Fibroblast of lung (primary cell): Measurements from ENCODE around the gene ADAMTSL1. TPM values are rescaled to one million over a fixed set of nuclear protein-coding genes. Genes with fewer than 3 reads are reported as not detected.
A peak's percentile ranks its signal among the peaks of the same experiment; 100 is the strongest.

Experiments
- DNase-seq, 2 donors: peaks; one replicate each; pipeline versions ENCODE4 v3.0.0 to v3.0.0-alpha.2; 2010; ENCODE audit warnings: low read depth in 2 of 2
- H2AFZ ChIP-seq: 2 replicates; pipeline ENCODE4 v1.5.1; 2012; ENCODE audit warnings: low read length, control low read depth, inconsistent platforms
- H3K27ac ChIP-seq: 2 replicates; pipeline ENCODE4 v1.5.1; 2011; ENCODE audit warnings: low read length, control low read depth; ENCODE audit not compliant: insufficient read depth
- H3K27me3 ChIP-seq: 2 replicates; pipeline ENCODE4 v1.5.1; 2011; ENCODE audit warnings: mild to moderate bottlenecking, low read length; ENCODE audit not compliant: control insufficient read depth, insufficient read depth
- H3K36me3 ChIP-seq: 2 replicates; pipeline ENCODE4 v1.5.1; 2011; ENCODE audit warnings: low read length; ENCODE audit not compliant: control insufficient read depth, insufficient read depth
- H3K4me1 ChIP-seq: 2 replicates; pipeline ENCODE4 v1.5.1; 2011; ENCODE audit warnings: low read length; ENCODE audit not compliant: control insufficient read depth, insufficient read depth; ENCODE audit errors: extremely low read depth
- H3K4me2 ChIP-seq: 2 replicates; pipeline ENCODE4 v1.5.1; 2011; ENCODE audit warnings: low read length, control low read depth; ENCODE audit not compliant: insufficient read depth; ENCODE audit errors: extremely low read depth
- H3K4me3 ChIP-seq, 4 experiments: fragments of 200-600 bp in 1 of 4; sonication (generic) in 1 of 4; replicated peaks in 1 of 4; 2 replicates each; pipeline ENCODE4 v1.5.1; 2011 to 2016; ENCODE audit warnings: low read length in 4 of 4, low read depth in 3 of 4, mild to moderate bottlenecking in 3 of 4, control low read depth in 2 of 4, inconsistent platforms in 1 of 4, mixed read lengths in 1 of 4; ENCODE audit not compliant: insufficient read depth in 1 of 4; ENCODE audit errors: control extremely low read depth in 1 of 4
- H3K79me2 ChIP-seq: 2 replicates; pipeline ENCODE4 v1.5.1; 2012; ENCODE audit warnings: mild to moderate bottlenecking, low read length, inconsistent platforms; ENCODE audit not compliant: control insufficient read depth, insufficient read depth
- H3K9ac ChIP-seq: 2 replicates; pipeline ENCODE4 v1.5.1; 2011; ENCODE audit warnings: mild to moderate bottlenecking, low read length, control low read depth; ENCODE audit not compliant: insufficient read depth
- H3K9me3 ChIP-seq: 2 replicates; pipeline ENCODE4 v1.5.1; 2012; ENCODE audit warnings: low read depth, low read length; ENCODE audit not compliant: control insufficient read depth, insufficient read depth
- H4K20me1 ChIP-seq: 2 replicates; pipeline ENCODE4 v1.5.1; 2011; ENCODE audit warnings: low read length; ENCODE audit not compliant: control insufficient read depth, insufficient read depth; ENCODE audit errors: extremely low read depth
- CTCF ChIP-seq, 2 donors: IDR thresholded peaks in 1 of 2; conservative IDR thresholded peaks in 1 of 2; 1 replicate in 1 of 2; 2 replicates in 1 of 2; pipeline ENCODE4 v1.5.1; 2011 to 2012; ENCODE audit warnings: low read length in 2 of 2, control low read depth in 1 of 2, inconsistent platforms in 1 of 2, low read depth in 1 of 2, mild to moderate bottlenecking in 1 of 2
- EZH2 ChIP-seq: IDR thresholded peaks from 2 replicates; pipeline ENCODE4 v1.5.1; 2012; ENCODE audit warnings: low read length, control low read depth, mild to moderate bottlenecking; ENCODE audit errors: missing control alignments
- polyA plus RNA-seq, 2 donors: library from polyadenylated mRNA; depleted of rRNA in 1 of 2; stranded (reverse) in 1 of 2; unstranded in 1 of 2; fragments of >200 nt; gene quantifications; 2 replicates each; pipeline ENCODE4 v1.2.1, GENCODE V29; 2011 to 2012; ENCODE audit warnings: missing spikeins in 1 of 2
- total RNA-seq: library from RNA; depleted of rRNA; stranded (reverse); fragments of >200 nt; gene quantifications from 2 replicates; pipeline ENCODE4 v1.2.1, GENCODE V29; 2014

Gene ADAMTSL1
- total and polyA plus RNA-seq, 2 donors (not counting 1 experiment from before 2014, with no cell fraction given), result 19.3 to 27.9 TPM

GRCh38 chr9:18907927-18908625 is 434.1 kb downstream of the ADAMTSL1 start:
- DNase-seq, result no peak
- no peak overlapping the region for H3K27ac ChIP-seq
- no peak overlapping the region for H3K4me2 ChIP-seq
- H3K27me3 ChIP-seq, result no peaks in the 10 kb centered on the region
- no peak overlapping the region for H3K9ac ChIP-seq
- TF ChIP-seq CTCF (conservative IDR thresholded peaks at IDR 0.05 in 1 of 2, IDR thresholded peaks at IDR 0.05 in 1 of 2; ENCODE audit: low read depth in 1 of 2, low read length in 2 of 2), result no peak
- no peak for TF ChIP-seq EZH2
- no peaks in the 10 kb centered on the region for H3K79me2 ChIP-seq
- H3K36me3 ChIP-seq, result peaks cover 3% of the 10 kb centered on the region
- H4K20me1 ChIP-seq, result no peaks in the 10 kb centered on the region
- no peak overlapping the region for H3K4me3 ChIP-seq
- H3K4me1 ChIP-seq, result peaks cover 16% of the 10 kb centered on the region
- no peak overlapping the region for H2AFZ ChIP-seq
- H3K9me3 ChIP-seq, result no peaks in the 10 kb centered on the region

- TF ChIP-seq EZH2 (no peak), CTCF (conservative IDR thresholded peaks at IDR 0.05 in 1 of 2, IDR thresholded peaks at IDR 0.05 in 1 of 2; ENCODE audit: low read depth in 1 of 2, low read length in 2 of 2) (no peak)
- H3K27me3 ChIP-seq, result no peaks in the 10 kb centered on the region
- peaks cover 16% of the 10 kb centered on the region for H3K4me1 ChIP-seq
Measured at GRCh38 chr9:18909140-18910018, 435.4 kb downstream of the ADAMTSL1 start.

GRCh38 chr9:18910435-18910834 is 436.5 kb downstream of the ADAMTSL1 start:
- peak; percentile 15 to 65 for DNase-seq
- H3K4me1 ChIP-seq, result peaks cover 15% of the 10 kb centered on the region

More at GRCh38 chr9:18909140-18910018, 435.4 kb downstream of the ADAMTSL1 start:
- Histone ChIP-seq H4K20me1 (no peaks in the 10 kb centered on the region), H3K79me2 (no peaks in the 10 kb centered on the region), H3K27ac (no peak overlapping the region), H3K36me3 (peaks cover 3% of the 10 kb centered on the region), H3K9ac (no peak overlapping the region), H3K4me3 (no peak overlapping the region), H2AFZ (no peak overlapping the region), H3K4me2 (no peak overlapping the region), H3K9me3 (no peaks in the 10 kb centered on the region)
- no peak for DNase-seq

More at GRCh38 chr9:18910435-18910834, 436.5 kb downstream of the ADAMTSL1 start:
- TF ChIP-seq CTCF (conservative IDR thresholded peaks at IDR 0.05 in 1 of 2, IDR thresholded peaks at IDR 0.05 in 1 of 2; ENCODE audit: low read depth in 1 of 2, low read length in 2 of 2) (no peak), EZH2 (no peak)
- no peaks in the 10 kb centered on the region for H3K79me2 ChIP-seq
- H3K36me3 ChIP-seq, result peaks cover 3% of the 10 kb centered on the region
- H2AFZ ChIP-seq, result no peak overlapping the region
- H3K27me3 ChIP-seq, result no peaks in the 10 kb centered on the region
- H4K20me1 ChIP-seq, result no peaks in the 10 kb centered on the region
- H3K9me3 ChIP-seq, result no peaks in the 10 kb centered on the region
- H3K9ac ChIP-seq, result no peak overlapping the region
- H3K27ac ChIP-seq, result no peak overlapping the region
- no peak overlapping the region for H3K4me3 ChIP-seq
- H3K4me2 ChIP-seq, result peak overlapping the region; percentile 46
